Measurements from ENCODE around the gene GINM1.

DNA sequence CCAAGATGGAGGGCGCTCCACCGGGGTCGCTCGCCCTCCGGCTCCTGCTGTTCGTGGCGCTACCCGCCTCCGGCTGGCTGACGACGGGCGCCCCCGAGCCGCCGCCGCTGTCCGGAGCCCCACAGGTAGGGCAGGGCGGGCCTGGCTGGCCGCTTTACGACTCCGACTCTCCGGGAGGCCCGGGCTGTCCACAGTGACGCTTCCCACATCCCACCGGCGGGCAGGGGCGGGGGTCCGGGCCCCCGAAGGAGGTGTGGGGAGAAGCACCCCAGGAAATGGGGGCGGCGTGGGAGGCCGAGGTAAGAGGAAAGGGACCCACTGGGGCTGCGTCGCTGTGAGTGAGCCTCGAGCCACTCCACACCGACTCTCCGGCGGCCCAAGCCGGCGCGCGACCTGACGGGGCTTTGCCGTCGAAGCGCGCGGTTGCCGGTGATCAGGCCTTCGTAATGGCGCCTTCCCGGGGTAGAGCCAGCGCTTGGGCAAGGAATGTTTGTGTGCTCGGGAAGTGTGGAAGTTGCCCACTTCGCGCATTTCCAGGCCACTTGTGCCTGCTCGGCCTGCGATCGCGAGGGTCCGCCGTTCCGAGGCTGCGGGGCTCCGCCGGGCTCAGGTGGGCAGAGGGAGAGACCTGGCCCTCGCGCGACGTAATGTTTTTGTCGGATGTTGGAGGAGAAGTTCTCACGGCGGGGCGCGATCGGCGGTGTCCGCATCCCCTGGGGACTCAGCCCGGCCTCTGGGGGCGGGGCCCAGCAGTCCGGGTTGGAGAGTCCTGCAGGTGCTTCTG, 427 bp downstream of the GINM1 start:
- TF ChIP-seq, protein P1, sequence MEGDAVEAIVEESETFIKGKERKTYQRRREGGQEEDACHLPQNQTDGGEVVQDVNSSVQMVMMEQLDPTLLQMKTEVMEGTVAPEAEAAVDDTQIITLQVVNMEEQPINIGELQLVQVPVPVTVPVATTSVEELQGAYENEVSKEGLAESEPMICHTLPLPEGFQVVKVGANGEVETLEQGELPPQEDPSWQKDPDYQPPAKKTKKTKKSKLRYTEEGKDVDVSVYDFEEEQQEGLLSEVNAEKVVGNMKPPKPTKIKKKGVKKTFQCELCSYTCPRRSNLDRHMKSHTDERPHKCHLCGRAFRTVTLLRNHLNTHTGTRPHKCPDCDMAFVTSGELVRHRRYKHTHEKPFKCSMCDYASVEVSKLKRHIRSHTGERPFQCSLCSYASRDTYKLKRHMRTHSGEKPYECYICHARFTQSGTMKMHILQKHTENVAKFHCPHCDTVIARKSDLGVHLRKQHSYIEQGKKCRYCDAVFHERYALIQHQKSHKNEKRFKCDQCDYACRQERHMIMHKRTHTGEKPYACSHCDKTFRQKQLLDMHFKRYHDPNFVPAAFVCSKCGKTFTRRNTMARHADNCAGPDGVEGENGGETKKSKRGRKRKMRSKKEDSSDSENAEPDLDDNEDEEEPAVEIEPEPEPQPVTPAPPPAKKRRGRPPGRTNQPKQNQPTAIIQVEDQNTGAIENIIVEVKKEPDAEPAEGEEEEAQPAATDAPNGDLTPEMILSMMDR (conservative IDR thresholded peaks at IDR 0.05; ENCODE audit: low read depth, low read length): no peak
- TF ChIP-seq RFX5 (IDR thresholded peaks at IDR 0.05; ENCODE audit: low read depth, low read length) (no peak), POLR2A (IDR thresholded peaks at IDR 0.05; ENCODE audit: low read depth, low read length) (no peak), BHLHE40 (IDR thresholded peaks at IDR 0.05; ENCODE audit: low read depth, low read length) (no peak), FOS (IDR thresholded peaks at IDR 0.05; ENCODE audit: low read depth, low read length) (no peak), MAFK (IDR thresholded peaks at IDR 0.05; ENCODE audit: low read depth, low read length) (no peak), MXI1 (IDR thresholded peaks at IDR 0.05; ENCODE audit: borderline replicate concordance, low read depth, low read length) (peak; percentile 14; the same call in 1 of the 2 replicates), CHD1 (IDR thresholded peaks at IDR 0.05; ENCODE audit: low read depth, low read length) (no peak), SMC3 (IDR thresholded peaks at IDR 0.05; ENCODE audit: low read depth, low read length) (no peak), CEBPB (IDR thresholded peaks at IDR 0.05; ENCODE audit: low read depth, low read length) (no peak), RAD21 (IDR thresholded peaks at IDR 0.05; ENCODE audit: low read length) (no peak), RCOR1 (IDR thresholded peaks at IDR 0.05; ENCODE audit: insufficient replicate concordance, low read length) (no peak)
- TF ChIP-seq, protein P2, sequence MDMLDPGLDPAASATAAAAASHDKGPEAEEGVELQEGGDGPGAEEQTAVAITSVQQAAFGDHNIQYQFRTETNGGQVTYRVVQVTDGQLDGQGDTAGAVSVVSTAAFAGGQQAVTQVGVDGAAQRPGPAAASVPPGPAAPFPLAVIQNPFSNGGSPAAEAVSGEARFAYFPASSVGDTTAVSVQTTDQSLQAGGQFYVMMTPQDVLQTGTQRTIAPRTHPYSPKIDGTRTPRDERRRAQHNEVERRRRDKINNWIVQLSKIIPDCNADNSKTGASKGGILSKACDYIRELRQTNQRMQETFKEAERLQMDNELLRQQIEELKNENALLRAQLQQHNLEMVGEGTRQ (IDR thresholded peaks at IDR 0.05; ENCODE audit: low read depth, low read length): no peak
- TF ChIP-seq, protein P3, sequence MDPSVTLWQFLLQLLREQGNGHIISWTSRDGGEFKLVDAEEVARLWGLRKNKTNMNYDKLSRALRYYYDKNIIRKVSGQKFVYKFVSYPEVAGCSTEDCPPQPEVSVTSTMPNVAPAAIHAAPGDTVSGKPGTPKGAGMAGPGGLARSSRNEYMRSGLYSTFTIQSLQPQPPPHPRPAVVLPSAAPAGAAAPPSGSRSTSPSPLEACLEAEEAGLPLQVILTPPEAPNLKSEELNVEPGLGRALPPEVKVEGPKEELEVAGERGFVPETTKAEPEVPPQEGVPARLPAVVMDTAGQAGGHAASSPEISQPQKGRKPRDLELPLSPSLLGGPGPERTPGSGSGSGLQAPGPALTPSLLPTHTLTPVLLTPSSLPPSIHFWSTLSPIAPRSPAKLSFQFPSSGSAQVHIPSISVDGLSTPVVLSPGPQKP (IDR thresholded peaks at IDR 0.05; ENCODE audit: borderline replicate concordance, low read depth, low read length): no peak
